Neuronal stem cell (in vitro differentiated cells): ENCODE data around the gene ATAD1.
"Not testable (repeated sequence)": the region's sequence is repeated elsewhere in the genome, so short reads cannot be mapped to it uniquely, and the experiment has no call there.

Source experiments
- DNase-seq: peaks from one replicate; pipeline ENCODE4 v3.0.0-alpha.2; 2013; ENCODE audit warnings: low spot score
- H2AFZ ChIP-seq: one replicate; pipeline ENCODE4 v1.6.1; 2013; ENCODE audit warnings: mild to moderate bottlenecking, low read length, inconsistent platforms
- H2AK5ac ChIP-seq: 2 replicates; pipeline ENCODE4 v1.6.1; 2013; ENCODE audit warnings: low read depth, mild to moderate bottlenecking, inconsistent platforms, low read length, moderate library complexity, mixed read lengths
- H2BK120ac ChIP-seq: 2 replicates; pipeline ENCODE4 v1.6.1; 2013; ENCODE audit warnings: low read depth, mild to moderate bottlenecking, inconsistent platforms, low read length, moderate library complexity, mixed read lengths
- H2BK12ac ChIP-seq: one replicate; pipeline ENCODE4 v1.6.1; 2013; ENCODE audit warnings: low read length, inconsistent platforms
- H2BK15ac ChIP-seq: 2 replicates; pipeline ENCODE4 v1.6.1; 2013; ENCODE audit warnings: mild to moderate bottlenecking, low read length, inconsistent platforms, mixed read lengths
- H2BK5ac ChIP-seq: one replicate; pipeline ENCODE4 v1.6.1; 2013; ENCODE audit warnings: inconsistent platforms, mild to moderate bottlenecking, low read length, moderate library complexity
- H3K14ac ChIP-seq: one replicate; pipeline ENCODE4 v1.6.1; 2013; ENCODE audit warnings: low read length, inconsistent platforms
- H3K18ac ChIP-seq: 2 replicates; pipeline ENCODE4 v1.6.1; 2013; ENCODE audit warnings: low read length, inconsistent platforms
- H3K23ac ChIP-seq: 2 replicates; pipeline ENCODE4 v1.6.1; 2013; ENCODE audit warnings: low read depth, mild to moderate bottlenecking, mixed read lengths, low read length, inconsistent platforms; ENCODE audit not compliant: poor library complexity
- H3K27ac ChIP-seq: replicated peaks from 3 replicates; pipeline ENCODE4 v1.5.1; 2013; ENCODE audit warnings: low read length, inconsistent platforms
- H3K27me3 ChIP-seq, 3 experiments: 2 replicates each; pipeline ENCODE4 v1.6.1; 2013; ENCODE audit warnings: low read length in 3 of 3, mild to moderate bottlenecking in 2 of 3, inconsistent platforms in 1 of 3, low read depth in 1 of 3, mixed read lengths in 1 of 3, moderate library complexity in 1 of 3; ENCODE audit not compliant: control insufficient read depth in 3 of 3, insufficient read depth in 3 of 3
- H3K36me3 ChIP-seq, 2 donors: replicated peaks in 1 of 2; 2 replicates each; pipeline ENCODE4 v1.6.1; 2013; ENCODE audit warnings: low read length in 2 of 2; ENCODE audit not compliant: control insufficient read depth in 2 of 2, insufficient read depth in 2 of 2
- H3K4ac ChIP-seq: 2 replicates; pipeline ENCODE4 v1.6.1; 2013; ENCODE audit warnings: inconsistent platforms, mild to moderate bottlenecking, low read length, moderate library complexity
- H3K4me1 ChIP-seq, 2 donors: 1 replicate in 1 of 2; 2 replicates in 1 of 2; pipeline ENCODE4 v1.6.1; 2013; ENCODE audit warnings: low read length in 2 of 2, low read depth in 1 of 2; ENCODE audit not compliant: control insufficient read depth in 2 of 2, insufficient read depth in 1 of 2
- H3K4me2 ChIP-seq: one replicate; pipeline ENCODE4 v1.6.1; 2013; ENCODE audit warnings: mild to moderate bottlenecking, low read length, inconsistent platforms; ENCODE audit not compliant: insufficient read depth, poor library complexity, severe bottlenecking
- H3K4me3 ChIP-seq, 2 donors: 2 replicates each; pipeline ENCODE4 v1.5.1; 2013; ENCODE audit warnings: low read length in 2 of 2, mild to moderate bottlenecking in 2 of 2, inconsistent platforms in 1 of 2, moderate library complexity in 1 of 2
- H3K79me1 ChIP-seq: one replicate; pipeline ENCODE4 v1.6.1; 2013; ENCODE audit warnings: low read depth, mild to moderate bottlenecking, inconsistent platforms, low read length, moderate library complexity
- H3K9ac ChIP-seq: one replicate; pipeline ENCODE4 v1.6.1; 2013; ENCODE audit warnings: mild to moderate bottlenecking, low read depth, low read length, inconsistent platforms; ENCODE audit not compliant: poor library complexity
- H3K9me3 ChIP-seq, 2 donors: replicated peaks in 1 of 2; 2 replicates each; pipeline versions ENCODE3 to v1.6.1; 2013; ENCODE audit warnings: low read length in 2 of 2, mild to moderate bottlenecking in 2 of 2, inconsistent platforms in 1 of 2, low read depth in 1 of 2, mixed read lengths in 1 of 2, moderate library complexity in 1 of 2; ENCODE audit not compliant: control insufficient read depth in 2 of 2, insufficient read depth in 1 of 2
- H4K8ac ChIP-seq: one replicate; pipeline ENCODE4 v1.6.1; 2013; ENCODE audit warnings: low read depth, mild to moderate bottlenecking, inconsistent platforms, low read length, moderate library complexity
- H4K91ac ChIP-seq: one replicate; pipeline ENCODE4 v1.6.1; 2013; ENCODE audit warnings: low read length, low read depth, mild to moderate bottlenecking, inconsistent platforms; ENCODE audit not compliant: poor library complexity
- WGBS, 2 donors: extraction: QIAGEN DNeasy Blood & Tissue Kit; methylation state at CpG; one replicate each; pipeline ENCODE4 v1.1.7; 2013; ENCODE audit warnings: missing lambda C conversion rate in 2 of 2, mixed read lengths in 1 of 2; ENCODE audit not compliant: insufficient read length in 2 of 2, insufficient replicate concordance in 1 of 2; ENCODE audit errors: extremely low coverage in 2 of 2; 5-methylcytosine and 5-hydroxymethylcytosine counted together

ATAD1 gene

GRCh38 chr10:87748244-87748643 is 69.8 kb downstream of the ATAD1 start:
- not testable (repeated sequence) for H2BK12ac ChIP-seq, H3K9ac ChIP-seq, H3K4me2 ChIP-seq, H3K27ac ChIP-seq, H3K9me3 ChIP-seq, H3K14ac ChIP-seq, H3K4me3 ChIP-seq, H3K23ac ChIP-seq, H2BK15ac ChIP-seq, DNase-seq, H4K91ac ChIP-seq, H2AK5ac ChIP-seq, H2BK5ac ChIP-seq, H3K79me1 ChIP-seq, H2AFZ ChIP-seq, H3K4ac ChIP-seq, H3K4me1 ChIP-seq, H3K18ac ChIP-seq, H3K27me3 ChIP-seq, H2BK120ac ChIP-seq, H4K8ac ChIP-seq
- peaks cover 0 to 18% of the 10 kb centered on the region in 2 donors for H3K36me3 ChIP-seq
- no CpG with 5 or more reads among the region's 4 CpGs for WGBS, 2 donors

GRCh38 chr10:87746911-87747310 is 71.1 kb downstream of the ATAD1 start:
- Histone ChIP-seq H2BK15ac (no peak overlapping the region), H3K14ac (no peak overlapping the region), H3K4me2 (no peak overlapping the region), H2BK5ac (no peak overlapping the region), H3K4me3 (no peak overlapping the region), H3K9ac (no peak overlapping the region), H3K23ac (no peak overlapping the region), H2BK12ac (no peak overlapping the region), H2AFZ (no peak overlapping the region), H3K9me3 (no peaks in the 10 kb centered on the region), H3K4ac (no peak overlapping the region), H3K18ac (no peak overlapping the region), H3K4me1 (peaks cover 2 to 5% of the 10 kb centered on the region in 2 donors), H3K27ac (no peak overlapping the region), H2AK5ac (no peak overlapping the region), H2BK120ac (no peak overlapping the region), H4K8ac (no peak overlapping the region), H3K36me3 (peaks cover 0 to 4% of the 10 kb centered on the region in 2 donors), H3K27me3 (no peaks in the 10 kb centered on the region), H4K91ac (no peak overlapping the region), H3K79me1 (no peaks in the 10 kb centered on the region)
- no CpG with 5 or more reads among the region's 4 CpGs for WGBS, 2 donors
- DNase-seq: no peak

- H2BK15ac ChIP-seq: no peak overlapping the region
- no peak overlapping the region for H2BK5ac ChIP-seq
- H2AFZ ChIP-seq: no peak overlapping the region
- no peak overlapping the region for H3K4ac ChIP-seq
- no peaks in the 10 kb centered on the region for H3K9me3 ChIP-seq
- no peak overlapping the region for H2BK12ac ChIP-seq
- H2AK5ac ChIP-seq: no peak overlapping the region
- H3K36me3 ChIP-seq: no peaks in the 10 kb centered on the region
- no peak for DNase-seq
- H3K27ac ChIP-seq: no peak overlapping the region
- no peaks in the 10 kb centered on the region for H3K27me3 ChIP-seq
- H3K23ac ChIP-seq: no peak overlapping the region
- no peak overlapping the region for H3K9ac ChIP-seq
- H3K4me2 ChIP-seq: no peak overlapping the region
- no CpG with 5 or more reads among the region's 2 CpGs for WGBS, 2 donors
- H4K8ac ChIP-seq: no peak overlapping the region
- H3K4me3 ChIP-seq: no peak overlapping the region
- no peak overlapping the region for H3K18ac ChIP-seq
- no peak overlapping the region for H2BK120ac ChIP-seq
- no peaks in the 10 kb centered on the region for H3K79me1 ChIP-seq
- peaks cover 2 to 5% of the 10 kb centered on the region in 2 donors for H3K4me1 ChIP-seq
- no peak overlapping the region for H3K14ac ChIP-seq
- H4K91ac ChIP-seq: no peak overlapping the region
Observed at GRCh38 chr10:87744606-87745005, 73.4 kb downstream of the ATAD1 start.

- not testable (repeated sequence) for H3K9ac ChIP-seq, H3K4ac ChIP-seq, H2AK5ac ChIP-seq, H3K14ac ChIP-seq, H3K18ac ChIP-seq, H3K4me2 ChIP-seq, H3K27me3 ChIP-seq, H3K27ac ChIP-seq, H4K8ac ChIP-seq, H4K91ac ChIP-seq, H3K4me1 ChIP-seq, H3K36me3 ChIP-seq, DNase-seq, H2AFZ ChIP-seq, H2BK120ac ChIP-seq, H2BK12ac ChIP-seq, H3K9me3 ChIP-seq, H3K23ac ChIP-seq, H3K4me3 ChIP-seq, H2BK5ac ChIP-seq, H2BK15ac ChIP-seq, H3K79me1 ChIP-seq
- WGBS, 2 donors: no CpG with 5 or more reads among the region's 18 CpGs
Observed at GRCh38 chr10:87742992-87743610, 74.9 kb downstream of the ATAD1 start.
